HL-60/S4 (cell line): Measurements from ENCODE around the gene RIC1.

Experiments used
- in situ Hi-C: fragments of 300-500 bp; cut with MboI; formaldehyde crosslinking; loops from 2 replicates; pipeline ENCODE4 v1.14.3; 2022; ENCODE audit warnings: low sequenced_read_pairs

Gene RIC1, protein sequence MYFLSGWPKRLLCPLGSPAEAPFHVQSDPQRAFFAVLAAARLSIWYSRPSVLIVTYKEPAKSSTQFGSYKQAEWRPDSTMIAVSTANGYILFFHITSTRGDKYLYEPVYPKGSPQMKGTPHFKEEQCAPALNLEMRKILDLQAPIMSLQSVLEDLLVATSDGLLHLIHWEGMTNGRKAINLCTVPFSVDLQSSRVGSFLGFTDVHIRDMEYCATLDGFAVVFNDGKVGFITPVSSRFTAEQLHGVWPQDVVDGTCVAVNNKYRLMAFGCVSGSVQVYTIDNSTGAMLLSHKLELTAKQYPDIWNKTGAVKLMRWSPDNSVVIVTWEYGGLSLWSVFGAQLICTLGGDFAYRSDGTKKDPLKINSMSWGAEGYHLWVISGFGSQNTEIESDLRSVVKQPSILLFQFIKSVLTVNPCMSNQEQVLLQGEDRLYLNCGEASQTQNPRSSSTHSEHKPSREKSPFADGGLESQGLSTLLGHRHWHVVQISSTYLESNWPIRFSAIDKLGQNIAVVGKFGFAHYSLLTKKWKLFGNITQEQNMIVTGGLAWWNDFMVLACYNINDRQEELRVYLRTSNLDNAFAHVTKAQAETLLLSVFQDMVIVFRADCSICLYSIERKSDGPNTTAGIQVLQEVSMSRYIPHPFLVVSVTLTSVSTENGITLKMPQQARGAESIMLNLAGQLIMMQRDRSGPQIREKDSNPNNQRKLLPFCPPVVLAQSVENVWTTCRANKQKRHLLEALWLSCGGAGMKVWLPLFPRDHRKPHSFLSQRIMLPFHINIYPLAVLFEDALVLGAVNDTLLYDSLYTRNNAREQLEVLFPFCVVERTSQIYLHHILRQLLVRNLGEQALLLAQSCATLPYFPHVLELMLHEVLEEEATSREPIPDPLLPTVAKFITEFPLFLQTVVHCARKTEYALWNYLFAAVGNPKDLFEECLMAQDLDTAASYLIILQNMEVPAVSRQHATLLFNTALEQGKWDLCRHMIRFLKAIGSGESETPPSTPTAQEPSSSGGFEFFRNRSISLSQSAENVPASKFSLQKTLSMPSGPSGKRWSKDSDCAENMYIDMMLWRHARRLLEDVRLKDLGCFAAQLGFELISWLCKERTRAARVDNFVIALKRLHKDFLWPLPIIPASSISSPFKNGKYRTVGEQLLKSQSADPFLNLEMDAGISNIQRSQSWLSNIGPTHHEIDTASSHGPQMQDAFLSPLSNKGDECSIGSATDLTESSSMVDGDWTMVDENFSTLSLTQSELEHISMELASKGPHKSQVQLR (N-terminal part only)

DNA sequence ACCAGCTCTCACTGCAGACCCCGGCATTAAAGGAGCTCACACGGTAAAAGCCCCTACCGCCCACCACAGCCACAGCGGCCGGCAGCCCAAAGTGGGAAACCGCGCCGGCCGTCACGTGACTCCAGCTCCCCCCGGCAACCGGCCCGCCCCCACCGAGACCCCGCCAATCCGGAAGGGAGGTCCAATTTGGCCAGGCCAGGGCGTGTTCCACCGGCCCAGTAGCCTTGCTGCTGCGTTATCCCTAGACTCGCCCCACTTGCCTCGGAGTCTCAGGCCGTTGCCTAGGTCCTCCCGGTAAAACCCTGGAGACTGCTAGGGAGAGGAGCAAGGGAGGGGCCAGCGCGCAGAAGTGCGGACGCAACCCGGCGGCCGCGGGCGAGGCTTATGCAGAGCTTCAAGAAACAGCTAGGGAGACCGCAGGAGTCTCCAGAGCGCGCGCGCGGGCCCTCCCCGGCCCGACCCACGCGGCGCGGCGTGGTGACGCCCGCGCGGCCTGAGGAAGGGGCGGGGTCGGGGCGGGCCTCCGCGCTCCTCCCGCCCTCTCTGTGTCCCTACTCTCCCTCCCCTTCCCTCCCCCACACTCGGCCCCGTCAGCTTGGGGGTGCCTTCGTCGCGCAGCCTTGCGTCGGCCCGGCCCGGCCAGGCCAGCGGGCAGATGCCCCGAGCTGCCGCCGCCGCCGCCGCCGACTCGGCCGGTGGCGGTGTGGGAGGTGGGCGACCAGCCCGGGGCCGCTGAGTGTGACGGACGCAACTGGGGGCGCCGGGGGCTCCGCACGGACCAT is at the start of gene RIC1:
Gene RIC1, plus strand, starts transcription at position 578 of the 782 bp plus-strand sequence. Its CDS starts 203 bp downstream, at position 781.
- in situ Hi-C loops = no loop called here

DNA sequence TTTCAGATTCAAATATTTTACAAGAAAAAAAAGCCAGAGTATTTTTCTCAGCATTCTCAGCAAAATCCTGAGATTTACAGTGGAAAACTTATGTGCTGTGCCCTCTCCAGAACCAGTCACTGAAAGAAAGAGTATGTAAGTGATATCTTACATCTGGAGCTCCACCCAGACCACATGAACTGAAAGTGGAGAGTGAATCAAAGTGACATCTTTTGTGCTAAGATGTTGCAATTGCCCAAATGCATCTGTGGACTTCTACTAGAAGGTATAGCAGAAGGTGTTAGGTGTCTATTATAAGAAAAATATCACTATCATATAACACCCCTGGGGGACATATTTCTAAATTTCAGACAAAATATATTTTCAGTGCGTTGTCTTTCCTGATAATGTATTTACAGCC is 49.0 kb upstream of the RIC1 start:
- in situ Hi-C loops = loop anchor here (25.0 kb wide), 2 partner anchors 393 to 593 kb away; partner anchors contain the start of genes INSL6 and JAK2

DNA sequence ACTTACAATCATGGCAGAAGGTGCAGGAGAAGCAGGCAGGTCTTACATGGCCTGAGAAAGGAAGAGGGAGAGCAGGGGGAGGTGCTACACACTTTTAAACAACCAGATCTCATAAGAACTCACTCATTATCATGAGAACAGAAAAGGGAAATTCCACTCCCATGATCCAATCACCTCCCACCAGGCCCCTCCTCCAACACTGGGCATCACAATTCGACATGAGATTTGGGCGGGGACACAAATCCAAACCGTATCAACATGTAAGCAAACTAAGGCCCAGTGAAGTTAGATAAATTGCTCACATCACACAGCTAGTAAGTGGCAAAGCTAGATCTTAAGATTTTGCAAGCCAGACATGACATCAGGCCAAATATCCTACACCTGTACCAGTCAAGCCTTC is 48.3 kb upstream of the RIC1 start:
- in situ Hi-C loops = loop anchor here (25.0 kb wide), 2 partner anchors 393 to 593 kb away; partner anchors contain the start of genes INSL6 and JAK2

DNA sequence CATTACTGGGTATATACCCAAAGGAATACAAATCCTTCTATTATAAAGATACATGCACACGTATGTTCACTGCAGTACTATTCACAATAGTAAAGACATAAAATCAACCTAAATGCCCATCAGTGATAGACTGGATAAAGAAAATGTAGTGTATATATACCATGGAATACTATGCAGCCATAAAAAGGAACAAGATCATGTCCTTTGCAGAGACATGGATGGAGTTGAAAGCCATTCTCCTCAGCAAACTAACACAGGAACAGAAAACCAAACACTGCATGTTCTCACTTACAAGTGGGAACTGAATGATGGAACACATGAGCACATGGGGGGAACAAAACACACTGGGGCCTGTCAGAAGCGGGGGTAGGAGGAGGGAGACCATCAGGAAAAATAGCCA is 47.2 kb upstream of the RIC1 start:
- in situ Hi-C loops = loop anchor here (25.0 kb wide), 2 partner anchors 394 to 594 kb away; partner anchors contain the start of genes INSL6 and JAK2

DNA sequence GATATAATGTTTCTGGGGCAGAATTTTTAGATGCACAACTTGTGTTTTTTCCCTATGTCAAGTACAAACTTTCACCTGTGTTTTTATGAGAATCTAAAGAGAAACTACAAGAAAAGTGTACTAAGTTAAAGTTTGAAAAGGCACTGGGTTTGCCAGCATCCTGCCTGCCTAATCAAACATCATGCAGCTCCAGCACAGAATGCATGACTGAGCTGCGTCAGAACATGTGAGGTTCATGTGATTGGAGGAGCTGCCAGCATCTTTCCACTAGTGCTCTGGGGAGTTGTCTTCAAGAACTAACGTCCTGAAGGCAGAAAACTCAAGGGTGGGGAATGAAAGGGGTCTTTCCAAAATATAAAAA is 46.1 kb upstream of the RIC1 start:
- in situ Hi-C loops = loop anchor here (25.0 kb wide), 2 partner anchors 396 to 596 kb away; partner anchors contain the start of genes INSL6 and JAK2

DNA sequence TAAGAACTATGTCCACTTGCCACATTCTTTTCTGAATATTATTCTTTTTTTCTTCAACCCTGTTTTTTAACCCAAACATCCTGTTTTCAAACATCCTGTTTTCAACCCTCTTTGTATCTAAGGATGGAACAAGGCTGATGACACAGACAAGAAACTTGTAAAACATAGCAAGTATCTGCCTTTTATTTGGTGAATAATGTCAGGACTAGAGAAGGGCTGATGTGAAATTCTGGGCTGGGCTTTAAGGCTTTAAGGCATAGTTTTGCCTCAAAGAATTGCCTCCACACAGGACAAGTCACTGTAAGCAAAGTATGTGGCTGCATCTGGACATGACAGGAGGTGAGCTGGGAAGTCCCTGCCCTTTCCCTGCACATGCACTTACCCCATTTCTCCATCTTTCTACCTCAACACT is 42.5 kb upstream of the RIC1 start:
- in situ Hi-C loops = loop anchor here (25.0 kb wide), 2 partner anchors 399 to 599 kb away; partner anchors contain the start of genes INSL6 and JAK2

DNA sequence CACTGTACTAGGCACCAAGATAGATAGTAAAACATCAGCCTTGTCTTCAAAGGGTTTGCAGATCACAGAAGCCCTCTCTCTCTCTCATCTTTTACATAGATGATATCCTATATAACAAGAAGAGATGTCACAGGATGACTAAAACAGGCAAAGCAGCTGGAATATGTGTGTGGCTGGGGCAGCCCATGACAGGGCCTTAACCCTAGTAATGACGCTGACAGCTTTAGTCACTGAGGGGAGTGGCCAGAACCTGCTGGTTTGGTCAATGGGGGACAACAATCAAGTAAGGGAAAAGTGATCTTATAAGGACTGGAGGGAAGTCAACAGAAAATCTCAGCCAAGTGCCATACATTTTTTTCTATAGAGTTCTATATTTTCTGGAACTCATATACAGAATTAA is 41.9 kb upstream of the RIC1 start:
- in situ Hi-C loops = loop anchor here (25.0 kb wide), 2 partner anchors 400 to 600 kb away; partner anchors contain the start of genes INSL6 and JAK2

DNA sequence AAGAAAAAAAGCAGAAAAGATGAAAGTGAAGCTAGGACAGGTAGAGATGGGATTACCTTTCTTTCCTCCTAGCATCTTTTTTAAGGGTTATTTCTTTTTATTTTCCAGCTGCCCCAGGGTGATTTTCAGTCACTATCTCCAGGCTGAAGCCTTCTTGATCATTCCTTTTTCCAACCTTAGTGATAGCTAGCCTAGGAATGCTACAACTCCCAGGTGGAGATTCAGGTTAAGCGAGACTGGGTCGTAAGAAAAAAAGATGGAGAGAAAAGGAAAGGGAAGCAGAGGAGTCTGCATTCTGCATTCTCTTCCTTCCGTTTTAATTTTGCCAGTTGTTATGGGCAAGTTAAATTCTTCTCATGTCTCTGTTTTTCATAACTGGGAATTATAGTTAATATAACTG is 36.7 kb upstream of the RIC1 start:
- in situ Hi-C loops = loop anchor here (10.0 to 25.0 kb wide), 4 partner anchors 147 to 847 kb away; partner anchors contain the start of genes AK3, INSL6 and JAK2

DNA sequence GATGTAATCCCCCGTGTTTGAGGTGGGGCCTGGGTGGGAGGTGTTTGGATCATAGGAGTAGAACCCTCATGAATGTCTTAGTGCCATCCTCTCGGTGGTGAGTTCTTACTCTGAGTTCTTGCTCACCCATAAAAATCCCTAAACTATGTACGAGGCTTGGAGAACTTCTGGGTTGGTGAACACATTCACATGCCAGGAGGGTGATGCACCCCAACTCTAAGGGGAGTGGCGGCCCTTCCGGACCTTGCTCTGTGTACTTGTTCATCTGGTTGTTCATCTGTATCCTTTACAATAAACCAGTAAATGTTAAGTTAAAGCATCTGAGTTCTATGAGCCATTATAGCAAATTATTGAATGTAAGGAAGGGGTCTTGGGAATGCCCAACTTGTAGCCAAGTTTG is 36.0 kb upstream of the RIC1 start:
- in situ Hi-C loops = loop anchor here (10.0 to 25.0 kb wide), 4 partner anchors 148 to 848 kb away; partner anchors contain the start of genes AK3, INSL6 and JAK2

DNA sequence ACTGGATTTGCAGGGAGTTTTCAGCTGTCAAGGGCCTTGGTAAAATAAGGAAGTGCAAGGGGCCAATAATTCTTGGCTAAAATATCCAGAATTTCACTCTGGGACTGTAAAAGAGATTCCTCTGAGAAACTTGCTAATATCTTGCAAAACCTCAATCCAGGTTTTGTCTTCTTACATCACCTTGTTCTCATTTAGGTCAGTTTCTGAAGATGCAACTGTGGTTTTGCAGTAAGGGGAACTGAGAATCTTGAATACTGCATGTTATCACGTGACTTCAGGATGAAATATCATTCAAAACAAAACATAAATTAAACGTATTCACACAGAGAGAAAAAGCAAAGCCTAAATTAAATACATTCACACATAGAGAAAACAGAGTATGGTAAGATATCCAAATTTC is 35.0 kb upstream of the RIC1 start:
- in situ Hi-C loops = loop anchor here (10.0 to 25.0 kb wide), 4 partner anchors 149 to 849 kb away; partner anchors contain the start of genes AK3, INSL6 and JAK2

DNA sequence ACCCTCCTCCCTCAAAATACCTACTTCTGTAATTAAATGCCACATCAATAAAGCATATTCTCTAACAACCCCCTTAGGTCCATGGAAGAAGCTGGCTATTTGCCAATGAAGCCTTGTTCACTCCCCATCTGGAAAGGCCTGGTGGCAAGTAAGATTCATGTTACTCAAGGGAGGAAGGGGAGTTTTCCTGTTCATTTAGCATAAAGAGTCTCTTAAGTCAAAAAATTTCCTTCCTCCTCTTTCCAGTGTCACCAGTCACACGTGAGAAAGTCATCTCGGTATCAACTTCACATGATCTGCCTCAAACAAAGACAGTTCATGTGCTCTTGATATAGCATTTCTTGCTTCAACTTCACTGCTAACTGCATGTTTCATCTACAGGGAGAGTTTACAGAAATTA is 32.7 kb upstream of the RIC1 start:
- in situ Hi-C loops = loop anchor here (10.0 to 25.0 kb wide), 4 partner anchors 151 to 851 kb away; partner anchors contain the start of genes AK3, INSL6 and JAK2

DNA sequence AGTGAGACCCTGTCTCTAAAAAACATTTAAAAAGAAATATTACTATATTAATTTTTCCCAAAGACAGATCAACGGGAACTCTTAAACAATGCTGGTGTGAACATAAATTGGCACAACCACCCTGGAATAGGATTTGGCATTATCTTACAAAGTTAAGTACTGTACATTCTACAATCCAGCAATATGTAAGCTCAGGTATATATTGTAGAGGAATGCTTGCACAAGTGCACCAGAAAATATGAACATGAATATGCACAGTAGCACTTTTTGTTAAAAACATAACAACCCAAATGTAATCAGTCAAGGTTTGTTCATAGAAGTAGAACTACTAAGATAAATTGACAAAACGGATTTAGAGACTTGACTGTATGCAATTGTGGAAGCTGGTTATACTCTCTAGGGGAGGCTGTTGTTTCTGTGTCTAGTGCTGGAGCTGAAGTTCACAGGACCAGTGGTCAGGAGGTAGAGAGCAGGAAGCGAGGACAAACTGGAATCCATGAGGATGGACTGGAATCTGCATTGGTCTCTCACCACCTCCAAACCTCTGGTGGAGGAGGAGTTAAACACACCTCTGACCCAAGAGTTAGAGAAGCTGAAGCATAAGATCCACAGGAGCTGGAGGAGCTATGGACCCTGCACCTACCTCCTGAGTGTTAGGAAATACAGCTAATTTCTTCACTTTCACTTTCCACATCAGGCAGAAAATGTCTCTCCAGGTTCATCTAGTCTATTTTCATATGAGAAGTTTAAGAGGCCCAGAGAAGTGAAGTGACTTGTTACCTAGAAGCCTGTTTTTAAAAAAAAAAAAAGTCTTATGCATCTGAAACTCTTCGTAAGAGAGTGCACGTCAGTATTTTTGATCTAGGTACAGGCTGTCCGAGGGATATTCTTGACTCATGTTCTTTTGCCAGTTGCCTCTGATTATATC is 20.3 kb upstream of the RIC1 start:
- in situ Hi-C loops = no loop called here

DNA sequence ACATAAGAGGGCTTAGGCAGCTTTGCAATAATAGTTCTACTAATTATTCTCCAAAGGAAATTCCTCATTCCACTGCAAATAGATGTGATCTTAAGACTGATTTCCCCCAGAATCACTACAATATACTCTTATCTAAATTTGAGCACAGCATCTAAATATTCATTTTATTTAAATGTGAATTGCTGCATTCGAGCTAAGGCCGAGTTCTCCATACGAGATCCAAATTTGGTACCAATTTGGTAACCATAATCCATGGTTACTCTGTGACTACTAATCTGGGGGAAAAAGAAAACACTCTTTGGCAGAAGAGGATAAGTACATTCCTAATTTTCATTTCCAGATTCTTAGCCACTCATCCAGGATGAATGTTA is 19.7 kb upstream of the RIC1 start:
- in situ Hi-C loops = no loop called here

DNA sequence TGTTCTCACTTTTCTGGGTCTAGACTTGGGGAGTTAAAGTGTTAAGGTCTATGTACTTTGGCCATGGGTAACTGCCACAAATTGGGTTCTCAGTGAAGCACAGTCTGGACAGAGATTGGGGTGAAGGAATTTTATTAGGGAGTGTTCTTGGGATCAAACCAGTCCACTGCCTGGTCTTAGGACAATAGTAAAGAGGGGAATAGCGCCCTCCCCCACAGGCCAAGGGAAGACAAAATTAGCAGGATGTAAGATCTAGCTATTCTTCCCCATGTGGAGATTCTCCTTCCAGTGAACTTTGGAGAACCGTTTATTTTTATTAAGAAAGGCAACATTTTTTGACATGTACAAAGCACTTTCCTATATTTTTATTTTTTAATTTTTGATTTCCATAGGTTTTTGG is 18.4 kb upstream of the RIC1 start:
- in situ Hi-C loops = no loop called here

DNA sequence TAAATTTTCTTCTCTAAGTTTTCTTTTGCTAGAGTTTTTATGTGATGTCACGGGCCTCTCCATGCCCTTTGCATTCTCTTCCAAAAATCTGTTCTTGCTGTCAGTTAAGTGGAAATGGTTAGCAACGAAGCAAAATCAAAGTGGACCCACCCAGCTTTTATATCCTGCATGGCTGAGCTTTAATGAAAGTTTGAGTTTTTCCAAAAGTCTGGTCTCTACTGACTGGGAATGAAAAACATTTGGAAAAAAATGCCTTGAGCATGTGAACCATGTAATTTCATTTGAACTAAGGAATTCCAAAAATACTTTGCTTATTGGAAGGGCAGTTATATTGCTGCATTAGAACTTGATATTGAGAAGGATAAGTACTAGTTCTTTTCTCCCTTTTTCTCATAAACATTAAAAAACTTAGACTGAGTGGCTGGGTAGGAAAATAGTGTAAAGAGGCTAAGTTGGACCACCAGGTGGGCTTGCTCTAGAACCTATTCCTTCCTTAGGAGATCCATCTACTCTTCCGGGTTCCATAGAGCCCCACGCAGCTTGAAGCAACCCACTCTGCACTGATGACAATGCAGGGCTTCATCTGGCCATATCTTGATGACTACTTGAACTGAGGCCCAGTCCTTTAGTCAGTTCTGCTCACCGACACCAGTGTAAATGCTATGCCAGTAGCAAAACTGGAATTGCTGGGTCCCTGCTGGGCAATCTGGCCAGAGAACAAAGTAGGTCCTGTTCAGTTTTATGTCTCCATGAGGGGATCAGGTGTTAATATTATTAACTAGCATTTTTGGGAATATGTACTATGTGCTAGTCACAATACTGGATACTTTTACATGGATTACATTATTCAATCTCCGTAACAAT is 17.4 kb upstream of the RIC1 start:
- in situ Hi-C loops = no loop called here

DNA sequence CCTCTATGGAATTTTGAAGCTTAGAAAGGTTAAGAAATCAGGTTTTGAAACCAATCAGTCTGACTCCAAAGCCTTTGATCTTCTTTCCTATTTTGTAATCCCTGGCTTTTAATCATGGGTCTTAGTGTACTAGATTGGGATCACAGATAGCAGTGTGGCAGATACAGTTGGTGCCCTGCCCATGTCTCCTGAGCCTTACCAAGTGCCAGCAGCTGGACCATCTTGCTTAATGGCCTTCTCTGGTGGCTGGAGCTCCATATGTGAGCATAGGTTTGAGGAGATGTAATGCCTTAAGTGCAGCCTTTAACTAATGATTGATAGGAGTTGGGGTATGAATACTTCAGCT is 16.7 kb upstream of the RIC1 start:
- in situ Hi-C loops = no loop called here

DNA sequence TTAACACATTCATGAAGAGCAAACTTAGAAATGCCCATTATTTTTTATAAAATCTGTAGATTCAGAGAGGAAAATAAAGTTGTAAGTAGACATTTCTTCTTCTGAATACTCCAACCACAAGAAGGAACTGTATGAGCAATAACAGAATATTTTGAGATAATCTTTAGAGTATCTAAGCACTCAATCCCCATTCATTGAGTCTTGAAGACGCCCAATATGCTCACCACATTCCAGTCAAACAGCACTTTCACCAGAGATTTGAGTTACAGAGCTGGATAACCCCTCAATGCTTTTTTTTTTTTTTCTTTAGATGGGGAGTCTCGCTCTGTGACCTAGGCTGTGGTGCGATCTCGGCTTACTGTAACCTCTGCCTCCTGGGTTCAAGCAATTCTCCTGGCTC is 14.7 kb upstream of the RIC1 start:
- in situ Hi-C loops = no loop called here

DNA sequence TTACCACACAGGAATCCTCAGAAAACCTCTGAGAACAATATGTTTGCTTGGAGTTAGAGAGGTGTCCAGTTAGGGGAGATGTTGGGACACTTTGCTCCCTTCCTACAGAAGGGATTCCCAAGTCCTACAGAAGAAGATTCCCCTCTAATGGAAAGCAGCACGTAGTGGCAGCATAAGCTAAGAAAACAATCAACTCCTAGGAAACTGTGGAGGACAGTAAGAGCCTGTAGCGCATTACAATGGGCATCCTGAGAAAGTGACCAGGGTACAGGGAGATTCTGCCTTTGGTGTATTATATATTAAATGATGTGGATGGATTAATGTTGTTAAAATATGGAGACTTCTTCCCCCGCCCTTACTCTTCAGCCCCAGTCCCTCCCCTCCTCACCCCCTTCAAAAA is 13.9 kb upstream of the RIC1 start:
- in situ Hi-C loops = no loop called here
